ENCODE measurements around the gene AP1B1. TPM values are rescaled to one million over a fixed set of nuclear protein-coding genes. Genes with fewer than 3 reads are reported as not detected.

Gene AP1B1
- total RNA-seq, 1 experiment from 2014 or later, result 77.9 TPM

- Mint-ChIP-seq H3K36me3 (peaks cover 3% of the 10 kb centered on the region; the same call in 1 of the 2 replicates), H3K9me3 (no peaks in the 10 kb centered on the region), H3K27me3 (ENCODE audit: low read depth) (no peaks in the 10 kb centered on the region), H3K27ac (no peak overlapping the region), H3K4me3 (no peak overlapping the region), H3K4me1 (no peaks in the 10 kb centered on the region)
- ChIA-PET CTCF (interaction anchor here (1.5 kb wide), 1 partner anchor 12 kb away, joined by 10 read pairs; no protein-coding TSS in a partner anchor), POLR2A (no interaction called here)
- DNase-seq (ENCODE audit: low spot score) (no peak), ATAC-seq (peak; percentile 21; the same call in 1 of the 2 replicates)
- TF ChIP-seq CTCF (IDR thresholded peaks at IDR 0.05), result no peak
- TF ChIP-seq, protein P1, sequence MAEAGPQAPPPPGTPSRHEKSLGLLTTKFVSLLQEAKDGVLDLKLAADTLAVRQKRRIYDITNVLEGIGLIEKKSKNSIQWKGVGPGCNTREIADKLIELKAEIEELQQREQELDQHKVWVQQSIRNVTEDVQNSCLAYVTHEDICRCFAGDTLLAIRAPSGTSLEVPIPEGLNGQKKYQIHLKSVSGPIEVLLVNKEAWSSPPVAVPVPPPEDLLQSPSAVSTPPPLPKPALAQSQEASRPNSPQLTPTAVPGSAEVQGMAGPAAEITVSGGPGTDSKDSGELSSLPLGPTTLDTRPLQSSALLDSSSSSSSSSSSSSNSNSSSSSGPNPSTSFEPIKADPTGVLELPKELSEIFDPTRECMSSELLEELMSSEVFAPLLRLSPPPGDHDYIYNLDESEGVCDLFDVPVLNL (CRISPR knock-in tag; IDR thresholded peaks at IDR 0.05; ENCODE audit: borderline replicate concordance, low read depth), result no peak
- TF ChIP-seq GRHL2 (CRISPR knock-in tag; IDR thresholded peaks at IDR 0.05; ENCODE audit: insufficient replicate concordance, severe bottlenecking), result no peak
- no peak for TF ChIP-seq STAT6 (CRISPR knock-in tag; conservative IDR thresholded peaks at IDR 0.05; ENCODE audit: low read depth)
- no peak for TF ChIP-seq GABPB1 (CRISPR knock-in tag; IDR thresholded peaks at IDR 0.05)
- no peak for TF ChIP-seq SP1 (CRISPR knock-in tag; conservative IDR thresholded peaks at IDR 0.05)
- TF ChIP-seq JAZF1 (CRISPR knock-in tag; IDR thresholded peaks at IDR 0.05), result no peak
- TF ChIP-seq RELA (CRISPR knock-in tag; IDR thresholded peaks at IDR 0.05; ENCODE audit: borderline replicate concordance), result no peak
- no peak for TF ChIP-seq TP53 (CRISPR knock-in tag; IDR thresholded peaks at IDR 0.05)
- no peak for TF ChIP-seq CREB1 (CRISPR knock-in tag; IDR thresholded peaks at IDR 0.05)
- TF ChIP-seq SMAD4 (CRISPR knock-in tag; IDR thresholded peaks at IDR 0.05), result no peak
- TF ChIP-seq, protein P2, sequence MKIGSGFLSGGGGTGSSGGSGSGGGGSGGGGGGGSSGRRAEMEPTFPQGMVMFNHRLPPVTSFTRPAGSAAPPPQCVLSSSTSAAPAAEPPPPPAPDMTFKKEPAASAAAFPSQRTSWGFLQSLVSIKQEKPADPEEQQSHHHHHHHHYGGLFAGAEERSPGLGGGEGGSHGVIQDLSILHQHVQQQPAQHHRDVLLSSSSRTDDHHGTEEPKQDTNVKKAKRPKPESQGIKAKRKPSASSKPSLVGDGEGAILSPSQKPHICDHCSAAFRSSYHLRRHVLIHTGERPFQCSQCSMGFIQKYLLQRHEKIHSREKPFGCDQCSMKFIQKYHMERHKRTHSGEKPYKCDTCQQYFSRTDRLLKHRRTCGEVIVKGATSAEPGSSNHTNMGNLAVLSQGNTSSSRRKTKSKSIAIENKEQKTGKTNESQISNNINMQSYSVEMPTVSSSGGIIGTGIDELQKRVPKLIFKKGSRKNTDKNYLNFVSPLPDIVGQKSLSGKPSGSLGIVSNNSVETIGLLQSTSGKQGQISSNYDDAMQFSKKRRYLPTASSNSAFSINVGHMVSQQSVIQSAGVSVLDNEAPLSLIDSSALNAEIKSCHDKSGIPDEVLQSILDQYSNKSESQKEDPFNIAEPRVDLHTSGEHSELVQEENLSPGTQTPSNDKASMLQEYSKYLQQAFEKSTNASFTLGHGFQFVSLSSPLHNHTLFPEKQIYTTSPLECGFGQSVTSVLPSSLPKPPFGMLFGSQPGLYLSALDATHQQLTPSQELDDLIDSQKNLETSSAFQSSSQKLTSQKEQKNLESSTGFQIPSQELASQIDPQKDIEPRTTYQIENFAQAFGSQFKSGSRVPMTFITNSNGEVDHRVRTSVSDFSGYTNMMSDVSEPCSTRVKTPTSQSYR (CRISPR knock-in tag; IDR thresholded peaks at IDR 0.05), result no peak
Measured at GRCh38 chr22:29325356-29325755, 63.0 kb downstream of the AP1B1 start.

DNA sequence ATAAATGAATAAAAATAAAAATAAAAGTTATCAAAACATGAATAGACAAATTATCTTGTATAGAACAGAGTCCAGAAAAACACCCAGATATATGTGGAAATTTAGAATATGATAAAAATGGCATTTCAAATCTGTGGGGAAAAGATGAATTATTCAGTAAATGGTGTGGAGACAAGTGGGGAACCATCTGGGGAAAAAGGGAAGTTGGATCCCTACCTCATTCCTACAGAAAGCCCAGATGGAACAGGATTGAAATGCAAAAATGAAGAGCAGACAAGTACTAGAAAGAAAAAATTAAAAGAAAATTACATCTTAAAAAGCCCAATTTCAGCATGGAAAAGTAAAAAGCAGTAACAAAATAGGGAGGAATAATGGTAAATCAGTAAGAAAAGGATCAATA is 64.7 kb downstream of the AP1B1 start:
- no peaks in the 10 kb centered on the region for H3K9me3 Mint-ChIP-seq
- no peaks in the 10 kb centered on the region for H3K27me3 Mint-ChIP-seq (ENCODE audit: low read depth)
- H3K4me1 Mint-ChIP-seq, result no peaks in the 10 kb centered on the region
- ChIA-PET CTCF (interaction anchor here (1.0 to 1.3 kb wide), 2 partner anchors 9 to 10 kb away, joined by 3 to 7 read pairs; no protein-coding TSS in a partner anchor), POLR2A (no interaction called here)
- TF ChIP-seq ZBTB21 (CRISPR knock-in tag; IDR thresholded peaks at IDR 0.05; ENCODE audit: borderline replicate concordance), result no peak
- no peak for TF ChIP-seq TP53 (CRISPR knock-in tag; IDR thresholded peaks at IDR 0.05)
- TF ChIP-seq CREM (CRISPR knock-in tag; IDR thresholded peaks at IDR 0.05), result no peak
- TF ChIP-seq, protein P3, sequence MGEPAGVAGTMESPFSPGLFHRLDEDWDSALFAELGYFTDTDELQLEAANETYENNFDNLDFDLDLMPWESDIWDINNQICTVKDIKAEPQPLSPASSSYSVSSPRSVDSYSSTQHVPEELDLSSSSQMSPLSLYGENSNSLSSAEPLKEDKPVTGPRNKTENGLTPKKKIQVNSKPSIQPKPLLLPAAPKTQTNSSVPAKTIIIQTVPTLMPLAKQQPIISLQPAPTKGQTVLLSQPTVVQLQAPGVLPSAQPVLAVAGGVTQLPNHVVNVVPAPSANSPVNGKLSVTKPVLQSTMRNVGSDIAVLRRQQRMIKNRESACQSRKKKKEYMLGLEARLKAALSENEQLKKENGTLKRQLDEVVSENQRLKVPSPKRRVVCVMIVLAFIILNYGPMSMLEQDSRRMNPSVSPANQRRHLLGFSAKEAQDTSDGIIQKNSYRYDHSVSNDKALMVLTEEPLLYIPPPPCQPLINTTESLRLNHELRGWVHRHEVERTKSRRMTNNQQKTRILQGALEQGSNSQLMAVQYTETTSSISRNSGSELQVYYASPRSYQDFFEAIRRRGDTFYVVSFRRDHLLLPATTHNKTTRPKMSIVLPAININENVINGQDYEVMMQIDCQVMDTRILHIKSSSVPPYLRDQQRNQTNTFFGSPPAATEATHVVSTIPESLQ (CRISPR knock-in tag; IDR thresholded peaks at IDR 0.05), result no peak
- no peak for TF ChIP-seq PRDM15 (CRISPR knock-in tag; IDR thresholded peaks at IDR 0.05)
- no peak for TF ChIP-seq EMX1 (CRISPR knock-in tag; IDR thresholded peaks at IDR 0.05)
- DNase-seq (ENCODE audit: low spot score) (no peak), ATAC-seq (no peak)
- no peaks in the 10 kb centered on the region for H3K36me3 Mint-ChIP-seq
- H3K4me3 Mint-ChIP-seq, result no peak overlapping the region
- H3K27ac Mint-ChIP-seq, result peak overlapping the region; percentile 33; the same call in 1 of the 2 replicates
